ENCODE data around the gene SEMA6D.

The SEMA6D gene

GRCh38 chr15:47788685-47789084 lies 71.4 kb downstream of the SEMA6D start:
- DNase-seq (ENCODE audit: low spot score) = no peak

GRCh38 chr15:47791161-47791560 lies 73.9 kb downstream of the SEMA6D start:
- no peak for DNase-seq (ENCODE audit: low spot score)

GRCh38 chr15:47792231-47792630 lies 74.9 kb downstream of the SEMA6D start:
- DNase-seq (ENCODE audit: low spot score) = no peak

DNA sequence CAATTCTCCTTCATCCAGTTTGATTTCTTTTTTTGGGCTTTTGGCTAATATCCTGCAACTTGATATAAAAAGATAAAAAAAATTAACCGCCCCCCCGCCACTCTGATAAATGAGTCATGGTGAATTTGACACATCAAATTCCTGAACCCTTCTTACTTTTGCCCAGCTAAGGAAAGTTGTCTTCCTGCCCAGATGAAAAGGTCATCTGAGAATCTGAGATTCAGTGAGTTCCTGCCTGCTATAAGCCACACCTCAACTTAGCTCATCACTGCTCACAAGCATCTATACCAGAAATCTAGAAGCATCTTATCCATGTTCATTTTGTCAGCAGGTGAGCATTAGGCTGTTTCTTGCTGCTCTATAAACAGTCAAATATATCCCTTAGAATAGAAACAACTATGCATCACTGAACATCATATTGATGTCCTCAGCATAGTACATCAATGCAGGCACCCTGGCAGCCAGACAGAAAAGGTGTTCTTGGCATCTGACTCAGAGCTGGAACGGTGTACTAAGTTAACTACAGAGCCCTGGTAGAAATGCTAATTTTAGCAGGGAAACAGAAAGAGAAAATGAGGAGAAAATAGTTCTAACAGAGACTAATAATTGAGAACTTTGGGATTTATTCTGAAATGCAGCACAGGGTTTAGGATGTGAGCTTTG lies 77.1 kb downstream of the SEMA6D start:
- no peak for DNase-seq (ENCODE audit: low spot score)

GRCh38 chr15:47795864-47796263 lies 78.6 kb downstream of the SEMA6D start:
- DNase-seq (ENCODE audit: low spot score) = no peak

DNA sequence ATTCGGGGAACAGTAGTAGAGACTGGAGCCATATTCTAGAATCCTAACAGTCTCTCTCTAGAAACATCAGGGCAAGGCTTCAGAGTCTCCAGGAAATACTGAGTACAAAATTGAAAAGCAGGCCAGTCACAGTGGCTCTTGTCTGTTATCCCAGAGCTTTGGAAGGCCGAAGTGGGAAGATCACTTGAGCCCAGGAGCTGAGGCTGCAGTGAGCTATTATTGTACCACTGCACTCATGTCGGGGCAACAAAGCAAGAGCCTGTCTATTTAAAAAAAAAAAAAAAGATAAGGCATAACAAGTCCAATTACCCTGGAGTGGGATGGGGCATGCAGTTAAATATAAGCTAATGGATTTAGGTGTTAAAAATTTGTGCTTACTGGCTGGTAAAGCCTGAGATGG lies 79.0 kb downstream of the SEMA6D start:
- no peak for DNase-seq (ENCODE audit: low spot score)

- no peak for DNase-seq (ENCODE audit: low spot score)
These were observed 79.5 kb downstream of the SEMA6D start for GRCh38 chr15:47796830-47797229.

- DNase-seq (ENCODE audit: low spot score) = no peak
These were observed 84.2 kb downstream of the SEMA6D start for GRCh38 chr15:47801522-47801921.

DNA sequence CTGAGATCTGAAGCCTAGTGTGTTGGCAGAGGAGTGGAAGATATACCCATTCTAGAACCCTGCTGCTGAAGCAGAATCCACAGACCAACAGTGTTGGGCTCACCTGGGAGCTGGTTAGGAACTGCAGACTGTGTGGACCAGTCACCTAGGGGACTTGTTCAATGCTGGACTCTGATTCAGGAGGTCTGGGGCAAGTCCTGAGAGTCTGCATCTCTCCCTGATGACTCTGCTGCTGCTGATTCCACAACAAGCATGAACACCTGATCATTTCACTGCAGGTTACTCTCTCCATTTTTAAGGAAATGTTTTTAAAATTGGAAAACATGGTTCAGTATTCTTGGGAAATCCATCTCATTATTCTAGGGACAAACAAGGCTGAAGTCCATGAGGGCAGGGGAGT lies 84.9 kb downstream of the SEMA6D start:
- DNase-seq (ENCODE audit: low spot score) = no peak

DNA sequence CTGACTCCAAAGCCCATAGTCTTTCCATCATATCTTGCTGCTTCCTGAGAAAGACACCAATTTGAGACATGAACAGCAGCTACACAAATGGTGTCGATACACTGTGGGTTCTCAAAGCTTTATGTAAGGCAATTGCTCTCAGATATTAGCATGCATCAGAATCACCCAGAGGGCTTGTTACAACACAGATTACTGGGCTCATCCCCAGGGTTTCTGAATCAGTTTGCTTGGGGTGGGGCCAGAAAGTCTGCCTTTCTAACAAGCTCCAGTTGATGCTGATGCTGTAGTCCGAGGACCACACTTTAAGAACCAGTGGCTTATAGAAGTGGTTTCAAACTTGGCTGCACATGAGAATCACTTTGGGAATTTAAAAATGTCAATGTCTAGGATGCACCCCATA lies 86.5 kb downstream of the SEMA6D start:
- DNase-seq (ENCODE audit: low spot score) = no peak

DNA sequence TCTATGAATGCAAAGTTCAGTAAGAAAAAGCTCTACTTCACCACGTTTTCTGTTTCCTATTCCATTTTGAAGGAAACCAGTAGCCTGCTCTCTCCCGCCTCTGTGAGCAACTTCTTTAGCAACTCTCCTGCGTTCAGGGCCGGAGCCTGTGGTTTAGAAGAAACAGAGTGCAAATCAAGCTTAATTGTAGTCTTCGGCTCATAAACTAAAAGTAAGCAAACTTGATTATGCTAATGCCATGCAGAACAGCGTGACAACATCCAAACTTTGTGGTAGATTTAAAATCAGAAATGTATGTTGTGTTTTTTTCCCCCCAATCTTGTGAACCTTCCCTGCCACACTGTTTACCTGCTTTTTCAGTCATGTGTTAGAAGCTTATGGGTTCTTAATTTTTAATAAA lies 87.4 kb downstream of the SEMA6D start:
- no peak for DNase-seq (ENCODE audit: low spot score)

DNA sequence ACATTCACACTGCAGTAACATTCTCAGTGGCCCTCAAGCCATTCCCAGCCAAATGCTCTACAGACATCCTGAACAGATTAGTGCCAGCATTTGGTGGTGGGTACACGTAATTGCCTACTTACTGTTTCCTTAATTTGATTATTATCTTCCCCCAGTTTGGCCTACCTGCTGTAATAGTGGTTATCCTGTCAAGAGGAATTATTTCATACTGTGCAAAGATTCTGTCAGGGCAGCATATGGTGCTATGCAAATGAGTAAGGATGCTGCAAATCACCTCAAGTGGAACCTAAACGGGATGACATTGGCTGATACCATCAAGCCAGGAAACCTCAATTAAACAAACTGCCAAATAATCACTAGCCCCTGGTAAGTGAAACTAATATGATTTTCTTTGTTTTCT lies 88.7 kb downstream of the SEMA6D start:
- no peak for DNase-seq (ENCODE audit: low spot score)

- DNase-seq (ENCODE audit: low spot score) = no peak
These were observed 93.9 kb downstream of the SEMA6D start for GRCh38 chr15:47811172-47811571.

DNA sequence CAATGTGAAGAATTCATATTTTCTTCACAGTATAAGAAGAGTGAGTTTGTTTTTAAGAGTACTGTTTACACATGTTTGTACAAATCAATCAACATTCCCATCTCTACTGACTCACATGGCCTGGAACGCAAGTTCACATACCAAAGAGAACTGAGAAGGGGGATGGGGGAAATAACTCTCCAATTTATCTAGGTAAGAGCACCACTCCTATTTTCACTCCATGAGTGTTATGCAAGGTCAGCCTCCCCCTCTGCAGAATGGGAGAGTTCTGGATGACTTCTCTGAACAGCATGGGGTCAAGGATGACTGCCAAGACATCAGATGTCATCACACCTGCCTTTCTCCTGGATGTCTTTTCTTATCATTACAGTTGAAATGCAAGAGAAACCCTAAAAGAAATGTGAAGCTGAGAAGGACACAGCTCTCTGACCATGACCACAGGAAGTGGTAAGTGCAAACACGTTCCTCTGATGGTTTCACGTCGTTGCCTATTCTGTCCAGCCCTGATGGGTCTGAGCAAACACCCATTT lies 95.2 kb downstream of the SEMA6D start:
- no peak for DNase-seq (ENCODE audit: low spot score)

GRCh38 chr15:47813748-47814384 lies 96.6 kb downstream of the SEMA6D start:
- DNase-seq (ENCODE audit: low spot score) = no peak

- DNase-seq (ENCODE audit: low spot score) = no peak
These were observed 97.3 kb downstream of the SEMA6D start for GRCh38 chr15:47814620-47815019.

DNA sequence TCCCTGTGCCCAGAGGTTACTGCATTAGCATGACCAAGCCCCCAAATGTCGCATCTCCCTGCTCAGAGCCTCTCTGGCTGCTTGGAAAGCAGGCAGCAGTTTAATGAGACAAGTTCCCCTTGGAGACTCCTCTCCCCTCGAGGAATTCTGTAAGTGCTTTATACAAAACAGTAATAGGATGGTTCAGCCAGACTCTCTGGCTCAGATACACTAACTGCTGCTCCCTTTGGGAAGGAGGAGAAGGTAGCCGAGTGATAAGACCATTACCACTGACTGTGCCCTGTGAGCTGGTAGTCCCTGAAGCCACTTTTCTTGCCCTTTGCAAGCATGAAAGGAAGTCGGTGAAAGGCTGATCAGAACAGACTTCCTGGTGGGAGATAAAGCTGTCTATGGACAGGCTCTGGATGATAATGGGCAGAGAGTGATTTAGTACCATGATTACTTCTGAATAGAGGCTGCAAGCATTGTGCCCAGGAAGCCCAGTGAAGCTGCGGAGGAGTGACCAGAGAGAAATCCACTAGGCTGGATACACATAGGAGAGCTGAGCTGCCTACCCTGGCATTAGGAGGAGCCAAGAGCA lies 100.8 kb downstream of the SEMA6D start:
- no peak for DNase-seq (ENCODE audit: low spot score)

DNA sequence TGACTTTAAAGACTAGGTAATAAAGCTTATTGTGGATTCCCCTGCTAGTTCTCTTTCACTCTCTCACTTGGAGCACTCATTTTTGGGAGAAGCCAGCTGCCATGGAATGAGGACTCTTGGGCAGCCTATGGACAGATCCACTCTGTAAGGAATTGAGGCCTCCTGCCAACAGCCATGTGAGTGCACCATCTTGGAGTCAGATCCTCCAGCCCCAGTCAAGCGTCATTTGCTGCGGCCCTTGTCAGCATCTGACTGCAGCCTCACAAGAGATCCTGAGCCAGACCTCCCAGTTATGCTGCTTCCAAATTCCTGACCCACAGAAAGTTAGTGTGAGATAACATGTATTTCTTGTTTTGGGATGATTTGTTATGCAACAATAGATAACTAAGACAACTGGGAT lies 101.9 kb downstream of the SEMA6D start:
- DNase-seq (ENCODE audit: low spot score) = no peak

GRCh38 chr15:47820057-47820746 lies 102.9 kb downstream of the SEMA6D start:
- no peak for DNase-seq (ENCODE audit: low spot score)

- DNase-seq (ENCODE audit: low spot score) = no peak
These were observed 103.5 kb downstream of the SEMA6D start for GRCh38 chr15:47820747-47821319.

- no peak for DNase-seq (ENCODE audit: low spot score)
These were observed 104.7 kb downstream of the SEMA6D start for GRCh38 chr15:47822048-47822447.

All from hematopoietic multipotent progenitor cell treated with erythropoietin and hydrocortisone succinate and interleukin-3 and kit ligand, for 15 days (in vitro differentiated cells).